GM21447 (cell line): ENCODE measurements around the gene NEK8.
"Not testable (repeated sequence)": the region's sequence is repeated elsewhere in the genome, so short reads cannot be mapped to it uniquely, and the experiment has no call there.

Source experiments
- ATAC-seq: cut with Tn5 transposase; IDR thresholded peaks from one replicate; pipeline ENCODE4 v1.9.1; 2021; ENCODE audit not compliant: unreplicated experiment

Gene NEK8

GRCh38 chr17:28725166-28725659 is 3.4 kb upstream of the NEK8 start:
- no peak for ATAC-seq

DNA sequence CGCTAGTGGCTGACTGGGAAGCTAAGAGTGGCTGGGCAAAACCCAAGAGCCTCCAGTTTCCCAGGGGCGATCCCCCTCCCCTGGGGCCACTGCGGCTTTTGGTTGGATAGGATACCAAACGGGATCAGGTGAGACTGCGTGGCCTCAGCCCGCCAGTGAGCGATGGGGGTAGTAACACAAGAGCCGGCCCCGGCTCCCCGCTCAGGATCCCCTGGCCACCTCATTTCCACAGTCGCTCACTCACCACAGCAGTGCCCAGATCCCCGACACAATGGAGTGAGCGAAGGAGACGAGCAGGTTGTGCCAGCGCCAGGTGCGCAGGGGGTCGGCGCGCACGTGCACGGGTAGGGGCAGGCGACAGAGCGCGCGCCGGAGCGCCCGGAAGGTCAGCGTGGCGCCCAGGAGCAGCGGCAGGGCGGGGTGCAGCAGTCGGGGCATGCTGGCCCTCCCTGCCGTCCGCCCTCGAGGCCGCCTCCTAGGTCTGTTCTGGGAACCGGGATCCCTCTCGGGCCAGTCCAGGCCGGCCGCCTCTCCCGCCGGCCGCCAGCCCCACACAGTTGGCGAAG is 2.8 kb upstream of the NEK8 start:
- ATAC-seq: no peak

DNA sequence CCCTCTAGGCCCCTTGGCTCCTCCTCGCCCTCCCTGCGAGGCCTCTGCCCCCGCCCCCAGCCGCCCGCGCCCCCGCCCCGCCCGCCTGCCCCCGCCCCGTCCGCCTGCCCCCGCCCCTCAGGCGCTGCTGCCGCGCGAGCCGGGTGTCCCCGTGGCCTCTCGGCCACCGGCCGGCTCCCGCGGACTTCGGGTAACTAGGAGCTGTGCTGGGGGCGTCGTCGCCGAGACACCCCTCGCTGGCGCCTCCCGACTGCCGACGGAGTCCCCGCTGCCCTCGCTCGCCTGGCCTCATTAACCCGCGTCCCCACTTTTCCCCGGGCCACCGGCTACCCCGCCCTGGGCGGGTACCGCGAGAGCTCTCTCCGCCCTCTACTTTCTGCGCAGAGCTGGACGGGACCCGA is 2.4 kb upstream of the NEK8 start, which contains the start of gene TLCD1:
TLCD1 (minus strand) TSS at position 8 of the 401 bp plus-strand sequence. CDS start 136 bp downstream, outside the sequence.
- ATAC-seq: no peak

GRCh38 chr17:28726627-28727491 is 1.7 kb upstream of the NEK8 start:
- peak; percentile 31 for ATAC-seq

DNA sequence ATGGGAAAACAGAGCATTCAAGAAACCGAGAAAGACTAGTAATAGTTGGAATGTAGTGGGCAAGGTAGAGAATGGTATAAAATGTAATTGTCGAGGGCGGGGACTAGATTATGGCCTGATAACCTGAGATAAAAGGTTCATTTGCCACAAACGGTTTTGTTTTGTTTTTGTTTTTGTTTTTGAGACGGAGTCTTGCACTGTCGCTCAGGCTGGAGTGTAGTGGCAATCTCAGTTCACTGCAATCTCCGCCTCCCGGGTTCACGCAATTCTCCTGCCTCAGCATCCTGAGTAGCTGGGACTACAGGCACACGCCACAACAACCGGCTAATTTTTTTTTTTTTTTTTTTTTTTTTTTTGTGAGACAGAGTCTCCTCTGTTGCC is 1.4 kb downstream of the NEK8 start:
- no peak for ATAC-seq

DNA sequence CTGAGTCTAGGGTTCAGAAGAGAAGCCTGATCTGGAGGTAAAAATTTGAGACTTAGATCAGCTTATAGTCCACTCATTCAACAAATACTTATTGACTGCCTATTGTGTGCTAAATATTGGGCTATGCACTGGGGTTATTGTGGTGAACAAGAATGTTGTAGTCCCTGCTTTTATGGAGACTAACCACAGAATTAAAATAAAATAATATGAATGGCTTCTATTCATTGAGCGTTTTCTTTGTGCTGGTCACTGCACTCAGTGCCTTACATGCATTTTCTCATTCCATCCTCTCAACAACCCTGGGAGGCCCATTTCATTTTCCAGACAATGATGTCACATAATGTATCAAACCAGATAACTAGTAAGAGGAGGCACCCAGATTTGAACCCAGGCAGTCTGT is 4.8 kb downstream of the NEK8 start:
- ATAC-seq: no peak

DNA sequence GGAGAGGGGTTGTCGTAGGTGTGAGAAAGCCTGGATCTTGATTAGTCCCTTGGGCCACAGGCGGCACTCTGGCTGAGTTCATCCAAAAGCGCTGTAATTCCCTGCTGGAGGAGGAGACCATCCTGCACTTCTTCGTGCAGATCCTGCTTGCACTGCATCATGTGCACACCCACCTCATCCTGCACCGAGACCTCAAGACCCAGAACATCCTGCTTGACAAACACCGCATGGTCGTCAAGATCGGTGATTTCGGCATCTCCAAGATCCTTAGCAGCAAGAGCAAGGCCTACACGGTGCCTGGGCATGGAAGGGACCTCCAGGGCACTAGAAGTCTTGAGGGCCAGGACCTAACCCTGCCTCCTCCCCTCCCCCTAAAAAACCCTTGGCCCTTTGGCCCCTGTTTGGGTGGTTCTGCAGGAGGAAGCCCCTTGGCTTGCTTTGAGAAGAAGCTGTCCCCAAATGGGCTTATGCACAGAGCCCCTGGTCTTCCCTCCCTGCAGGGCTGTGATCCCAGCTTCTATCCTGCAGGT is 6.2 kb downstream of the NEK8 start:
- ATAC-seq: no peak

DNA sequence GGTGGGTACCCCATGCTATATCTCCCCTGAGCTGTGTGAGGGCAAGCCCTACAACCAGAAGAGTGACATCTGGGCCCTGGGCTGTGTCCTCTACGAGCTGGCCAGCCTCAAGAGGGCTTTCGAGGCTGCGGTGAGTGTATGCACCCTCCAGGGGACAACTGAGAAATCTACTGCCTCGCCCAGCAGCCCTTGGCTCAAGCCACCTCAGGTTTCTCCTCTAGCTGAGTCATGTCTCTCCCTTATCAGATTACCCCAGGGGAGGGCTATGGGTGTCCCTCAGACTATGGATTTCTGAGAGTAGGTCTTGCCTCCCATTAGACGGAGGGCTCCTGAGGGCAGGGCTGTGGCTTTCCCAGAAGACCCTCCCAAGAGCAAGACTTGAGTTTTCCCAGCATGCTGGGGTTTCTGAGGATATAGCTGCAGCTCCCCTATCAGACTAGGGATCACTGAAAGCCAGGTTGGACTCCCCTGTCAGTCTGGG is 6.7 kb downstream of the NEK8 start:
- no peak for ATAC-seq

GRCh38 chr17:28735913-28736769 is 7.6 kb downstream of the NEK8 start:
- not testable (repeated sequence) for ATAC-seq

DNA sequence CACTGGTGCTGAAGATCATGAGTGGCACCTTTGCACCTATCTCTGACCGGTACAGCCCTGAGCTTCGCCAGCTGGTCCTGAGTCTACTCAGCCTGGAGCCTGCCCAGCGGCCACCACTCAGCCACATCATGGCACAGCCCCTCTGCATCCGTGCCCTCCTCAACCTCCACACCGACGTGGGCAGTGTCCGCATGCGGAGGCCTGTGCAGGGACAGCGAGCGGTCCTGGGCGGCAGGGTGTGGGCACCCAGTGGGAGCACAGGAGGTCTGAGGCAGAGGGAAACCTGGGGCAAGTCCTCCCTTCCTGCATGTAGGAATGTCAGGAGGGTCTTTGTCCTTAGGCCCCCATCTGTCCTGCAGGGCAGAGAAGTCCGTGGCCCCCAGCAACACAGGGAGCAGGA is 8.7 kb downstream of the NEK8 start:
- ATAC-seq: no peak

DNA sequence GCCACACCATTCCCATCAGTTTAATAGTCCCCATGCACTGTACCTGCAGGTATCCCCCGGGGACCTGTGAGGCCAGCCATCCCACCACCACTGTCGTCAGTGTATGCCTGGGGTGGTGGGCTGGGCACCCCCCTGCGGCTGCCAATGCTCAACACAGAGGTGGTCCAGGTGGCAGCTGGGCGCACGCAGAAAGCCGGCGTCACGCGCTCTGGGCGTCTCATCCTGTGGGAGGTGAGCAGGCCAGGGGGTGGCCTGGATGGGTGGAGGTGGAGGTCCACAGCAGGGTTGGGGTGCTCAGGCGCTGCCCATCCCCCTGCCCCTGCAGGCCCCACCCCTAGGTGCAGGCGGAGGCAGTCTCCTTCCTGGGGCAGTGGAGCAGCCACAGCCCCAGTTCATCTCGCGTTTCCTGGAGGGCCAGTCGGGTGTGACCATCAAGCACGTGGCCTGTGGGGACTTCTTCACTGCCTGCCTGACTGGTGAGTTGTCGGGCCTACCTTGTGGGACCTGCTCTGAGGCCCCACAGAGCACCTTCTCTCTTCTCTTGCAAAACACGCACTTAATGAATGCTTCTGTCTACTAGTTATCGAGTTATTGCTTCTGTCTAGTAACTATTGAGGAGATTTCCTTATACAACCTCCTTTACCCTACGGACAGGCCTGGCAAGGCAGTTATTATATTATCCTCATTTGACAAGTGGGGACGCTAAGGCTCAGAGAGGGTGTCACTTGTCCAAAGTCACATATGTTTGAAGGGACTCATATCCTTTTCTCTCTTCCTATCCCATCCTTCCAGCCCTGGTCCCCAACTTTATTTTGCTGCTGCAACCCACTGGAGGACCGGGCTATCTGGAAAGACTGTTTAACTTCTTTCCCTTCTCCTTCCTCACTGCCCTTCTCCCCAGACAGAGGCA is 9.4 kb downstream of the NEK8 start:
- peak; percentile 68 for ATAC-seq

- no peak for ATAC-seq
Measured at GRCh38 chr17:28738680-28739384, 10.2 kb downstream of the NEK8 start.

- ATAC-seq: no peak
Measured at GRCh38 chr17:28740406-28741357, 12.1 kb downstream of the NEK8 start.

DNA sequence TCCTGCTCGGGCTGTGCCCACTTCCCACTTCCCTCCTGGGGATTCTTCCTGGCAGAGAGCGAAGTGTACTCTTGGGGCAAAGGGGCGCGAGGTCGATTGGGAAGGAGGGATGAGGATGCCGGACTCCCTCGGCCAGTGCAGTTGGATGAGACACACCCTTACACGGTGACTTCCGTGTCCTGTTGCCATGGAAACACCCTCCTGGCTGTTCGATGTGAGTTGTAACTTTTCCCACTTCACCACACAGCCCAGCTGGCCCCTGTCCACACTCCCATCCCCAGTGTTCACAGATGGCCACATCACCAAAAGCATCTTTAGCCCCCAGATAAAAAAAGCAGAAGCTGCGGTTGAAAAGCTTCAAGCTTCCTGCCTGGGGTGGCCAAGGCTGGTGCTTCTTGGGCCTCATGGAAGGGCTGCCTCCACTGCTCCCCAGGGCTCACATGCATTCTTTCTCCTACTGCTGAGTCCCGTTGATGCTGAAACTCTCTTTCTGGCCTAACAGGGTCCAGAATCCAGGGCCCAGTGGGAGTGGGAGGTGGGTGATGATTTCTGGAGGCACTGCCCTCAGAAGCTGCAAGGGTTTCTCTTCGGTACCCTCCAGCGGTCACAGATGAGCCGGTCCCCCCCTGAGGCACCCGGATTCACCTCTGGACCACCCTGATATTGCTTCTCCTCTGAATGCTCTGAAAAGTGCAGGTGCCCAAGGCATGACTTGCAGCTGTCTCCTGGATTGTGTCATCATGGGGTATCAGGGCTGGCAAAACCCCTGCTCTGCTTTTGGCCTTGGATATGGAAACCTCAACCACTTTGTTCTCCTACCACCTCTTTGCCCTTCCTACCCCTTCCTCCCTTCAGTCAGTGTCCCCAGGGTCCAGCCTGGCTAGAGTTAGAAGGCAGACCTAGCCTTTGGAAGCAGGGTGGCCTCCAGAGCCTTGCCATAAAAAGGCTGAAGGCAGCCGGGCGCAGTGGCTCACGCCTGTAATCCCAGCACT is 13.1 kb downstream of the NEK8 start:
- no peak for ATAC-seq

- ATAC-seq: peak; percentile 46
Measured at GRCh38 chr17:28743243-28744103, 14.9 kb downstream of the NEK8 start, which contains the start of gene TRAF4. TRAF4 (plus strand) TSS chr17:28744011; CDS start chr17:28744113, 102 bp downstream.
